Measurements from ENCODE around the gene MMP10. TPM values are rescaled to one million over a fixed set of nuclear protein-coding genes. Genes with fewer than 3 reads are reported as not detected.

MMP10 gene
- polyA plus RNA-seq, 3 donors, result not detected

DNA sequence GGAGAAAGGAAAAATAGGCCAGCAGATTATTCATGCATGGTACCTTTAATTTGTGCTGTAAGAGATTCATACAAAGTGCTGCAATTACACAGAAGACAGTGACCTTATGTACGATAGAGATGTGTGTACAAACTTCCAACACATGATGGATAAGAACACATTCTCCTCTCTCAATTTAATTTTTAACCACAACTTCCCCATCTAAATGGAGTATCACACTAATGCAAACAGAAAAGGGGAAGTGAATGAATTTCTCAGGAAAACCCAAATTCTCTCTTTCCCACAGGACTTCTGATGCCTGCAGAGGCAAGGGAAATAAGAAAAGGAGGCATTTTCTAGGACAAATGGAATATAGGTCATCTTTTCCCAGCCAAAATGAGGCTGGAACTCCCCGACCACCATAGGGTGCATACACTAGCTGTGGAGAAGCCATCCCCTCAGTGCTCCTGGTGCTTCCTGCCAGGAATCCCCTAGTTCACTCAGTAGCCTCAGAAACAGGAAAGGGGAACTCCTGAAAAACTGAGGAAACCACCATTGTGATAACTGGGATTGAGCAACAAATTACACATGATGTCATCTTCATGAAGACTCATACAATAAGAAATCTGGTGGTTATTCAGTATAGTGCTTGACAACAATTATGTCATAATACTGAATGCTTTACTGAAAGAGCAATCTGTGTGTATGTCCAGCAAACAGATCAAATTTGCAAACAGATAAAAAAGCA lies 22.4 kb downstream of the MMP10 start:
- Histone ChIP-seq H3K9ac (ENCODE audit: insufficient read depth, low read length, poor library complexity, severe bottlenecking) (no peak overlapping the region), H4K20me1 (ENCODE audit: insufficient read depth, low read length) (no peaks in the 10 kb centered on the region), H3K27me3 (ENCODE audit: control insufficient read depth in 2 of 2, insufficient read depth in 2 of 2, low read length in 2 of 2) (peaks cover 25 to 49% of the 10 kb centered on the region in 2 donors), H3K79me2 (ENCODE audit: insufficient read depth, low read length) (no peaks in the 10 kb centered on the region), H3K4me3 (replicated peaks in 1 of 3; ENCODE audit: low read depth in 2 of 3, low read length in 3 of 3) (no peak overlapping the region), H3K27ac (ENCODE audit: low read depth in 1 of 2, low read length in 2 of 2) (peak overlapping the region in 1 of 2 donors; percentile 57), H3K4me2 (replicated peaks; ENCODE audit: extremely low read depth, low read length, poor library complexity, severe bottlenecking) (no peak overlapping the region), H3K4me1 (ENCODE audit: control insufficient read depth in 1 of 2, insufficient read depth in 2 of 2, low read length in 2 of 2) (peaks cover 10 to 23% of the 10 kb centered on the region in 2 donors), H3K9me3 (replicated peaks in 1 of 2; ENCODE audit: control insufficient read depth in 1 of 2, insufficient read depth in 1 of 2, low read length in 2 of 2) (no peaks in the 10 kb centered on the region), H3K36me3 (replicated peaks in 1 of 2; ENCODE audit: control insufficient read depth in 1 of 2, insufficient read depth in 2 of 2, low read length in 2 of 2) (no peaks in the 10 kb centered on the region), H2AFZ (ENCODE audit: insufficient read depth, low read depth, low read length, poor library complexity, severe bottlenecking) (no peak overlapping the region)
- intact Hi-C loops (cut with micrococcal nuclease), result no loop called here
- Mint-ChIP-seq H3K36me3 (no peaks in the 10 kb centered on the region), H3K27ac (peak overlapping the region; percentile 64 to 96 (median 91)), H3K9me3 (peaks cover 0 to 5% (median 2%) of the 10 kb centered on the region in 7 donors), H3K27me3 (ENCODE audit: low read depth in 3 of 3) (peaks cover 38 to 52% (median 44%) of the 10 kb centered on the region in 3 donors), H3K4me3 (peak overlapping the region in 1 of 2 donors; percentile 64), H3K4me1 (peaks cover 21% of the 10 kb centered on the region)
- peak; percentile 83 to 97 (median 87) for DNase-seq
- TF ChIP-seq CTCF (IDR thresholded peaks at IDR 0.05), result no peak
- no CpG with 5 or more reads among the region's 2 CpGs for whole genome bisulfite sequencing (ENCODE audit: insufficient coverage)

GRCh38 chr11:102753267-102753666 lies 27.2 kb downstream of the MMP10 start:
- H3K36me3 ChIP-seq (replicated peaks in 1 of 2; ENCODE audit: control insufficient read depth in 1 of 2, insufficient read depth in 2 of 2, low read length in 2 of 2), result no peaks in the 10 kb centered on the region
- H3K4me1 ChIP-seq (ENCODE audit: control insufficient read depth in 1 of 2, insufficient read depth in 2 of 2, low read length in 2 of 2), result peaks cover 5 to 10% of the 10 kb centered on the region in 2 donors
- H3K9me3 ChIP-seq (replicated peaks in 1 of 2; ENCODE audit: control insufficient read depth in 1 of 2, insufficient read depth in 1 of 2, low read length in 2 of 2), result no peaks in the 10 kb centered on the region
- Mint-ChIP-seq H3K27me3 (ENCODE audit: low read depth in 3 of 3) (peaks cover 38 to 56% (median 44%) of the 10 kb centered on the region in 3 donors), H3K36me3 (no peaks in the 10 kb centered on the region), H3K4me3 (no peak overlapping the region), H3K9me3 (peaks cover 0 to 2% (median 0%) of the 10 kb centered on the region in 7 donors), H3K4me1 (peaks cover 12% of the 10 kb centered on the region), H3K27ac (no peak overlapping the region)
- no peaks in the 10 kb centered on the region for H4K20me1 ChIP-seq (ENCODE audit: insufficient read depth, low read length)
- no peak overlapping the region for H2AFZ ChIP-seq (ENCODE audit: insufficient read depth, low read depth, low read length, poor library complexity, severe bottlenecking)
- H3K79me2 ChIP-seq (ENCODE audit: insufficient read depth, low read length), result no peaks in the 10 kb centered on the region
- H3K27me3 ChIP-seq (ENCODE audit: control insufficient read depth in 2 of 2, insufficient read depth in 2 of 2, low read length in 2 of 2), result peaks cover 29 to 50% of the 10 kb centered on the region in 2 donors
- H3K4me3 ChIP-seq (replicated peaks in 1 of 3; ENCODE audit: low read depth in 2 of 3, low read length in 3 of 3), result no peak overlapping the region
- no peak overlapping the region for H3K27ac ChIP-seq (ENCODE audit: low read depth in 1 of 2, low read length in 2 of 2)
- H3K4me2 ChIP-seq (replicated peaks; ENCODE audit: extremely low read depth, low read length, poor library complexity, severe bottlenecking), result no peak overlapping the region
- no peak for TF ChIP-seq CTCF (IDR thresholded peaks at IDR 0.05)
- H3K9ac ChIP-seq (ENCODE audit: insufficient read depth, low read length, poor library complexity, severe bottlenecking), result no peak overlapping the region
- intact Hi-C loops (cut with micrococcal nuclease), result no loop called here
- DNase-seq, result no peak
- no CpG with 5 or more reads among the region's 1 CpG for whole genome bisulfite sequencing (ENCODE audit: insufficient coverage)

Measured in CD14-positive monocyte (primary cell).